GM19351 (cell line): ENCODE data around the gene TMEM263.
"Not testable (repeated sequence)": the region's sequence is repeated elsewhere in the genome, so short reads cannot be mapped to it uniquely, and the experiment has no call there.

ENCODE experiments used
- ATAC-seq: cut with Tn5 transposase; IDR thresholded peaks from one replicate; pipeline ENCODE4 v1.9.1; 2021; ENCODE audit warnings: mild to moderate bottlenecking, moderate library complexity; ENCODE audit not compliant: unreplicated experiment

Gene TMEM263

GRCh38 chr12:106984588-106985137, 29.0 kb downstream of the TMEM263 start:
- no peak for ATAC-seq

- ATAC-seq: no peak
These were observed 29.8 kb downstream of the TMEM263 start for GRCh38 chr12:106985479-106985878.

- no peak for ATAC-seq
These were observed 30.4 kb downstream of the TMEM263 start for GRCh38 chr12:106986135-106986534.

DNA sequence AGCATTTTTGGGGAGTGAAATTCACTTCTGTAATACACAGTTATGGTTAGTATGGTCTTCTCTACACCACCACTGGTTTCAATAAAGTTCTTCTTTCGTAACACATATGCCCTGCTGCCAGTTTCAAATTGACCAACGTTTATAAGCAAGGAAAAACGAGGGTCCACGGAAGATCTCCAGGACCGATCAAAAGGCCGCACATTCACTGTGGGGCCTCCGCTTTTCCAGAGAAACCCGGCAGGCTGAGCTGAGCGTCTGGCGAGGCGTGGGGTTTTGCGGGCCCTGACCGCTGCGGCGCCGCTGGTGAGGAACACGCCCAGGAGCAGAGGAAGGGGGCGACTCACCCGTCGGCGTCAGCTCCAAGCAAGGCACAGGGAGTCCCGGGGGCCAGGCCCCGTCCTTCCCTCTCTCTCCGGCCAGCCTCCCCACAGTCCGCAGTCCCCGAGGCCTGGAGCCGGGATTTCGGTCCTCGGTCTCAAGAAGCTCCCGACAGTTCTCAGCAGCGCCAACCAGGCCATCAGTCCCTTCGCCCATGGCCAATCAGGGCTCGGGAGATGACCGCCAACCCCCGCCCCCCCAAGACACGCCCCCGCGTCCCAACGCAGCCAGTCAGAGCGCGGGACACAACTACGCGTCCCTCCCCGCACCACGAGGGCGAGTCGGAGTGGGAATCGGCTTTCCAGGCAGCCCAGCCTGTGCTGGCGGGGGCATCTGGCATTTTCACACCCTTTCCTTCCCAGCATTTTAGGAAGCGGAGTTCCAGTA, 31.1 kb downstream of the TMEM263 start, which contains the start of gene MTERF2:
TSS of gene MTERF2 (minus strand) at position 522 of the 765 bp plus-strand sequence. CDS start 8,432 bp downstream, outside the sequence.
- peak; percentile 96 for ATAC-seq

DNA sequence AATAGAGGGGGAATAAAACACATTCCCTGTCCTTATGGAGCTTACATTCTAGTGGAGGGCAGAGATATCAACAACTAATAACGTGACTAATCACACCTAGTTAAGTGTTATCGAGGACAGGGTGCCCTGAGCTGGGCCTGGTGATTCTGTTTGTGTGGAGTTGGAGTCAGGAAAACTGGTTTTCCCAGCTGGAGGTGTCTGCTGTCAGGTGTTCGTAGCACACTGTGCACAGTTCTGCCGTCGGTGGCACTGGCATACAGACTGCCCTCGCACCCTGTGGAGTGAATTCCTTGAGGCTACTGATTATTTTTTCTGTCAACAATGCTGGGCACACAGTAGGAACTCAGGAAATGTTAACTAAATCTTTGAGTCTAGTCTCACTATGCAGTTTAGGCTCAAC, 32.1 kb downstream of the TMEM263 start:
- no peak for ATAC-seq

DNA sequence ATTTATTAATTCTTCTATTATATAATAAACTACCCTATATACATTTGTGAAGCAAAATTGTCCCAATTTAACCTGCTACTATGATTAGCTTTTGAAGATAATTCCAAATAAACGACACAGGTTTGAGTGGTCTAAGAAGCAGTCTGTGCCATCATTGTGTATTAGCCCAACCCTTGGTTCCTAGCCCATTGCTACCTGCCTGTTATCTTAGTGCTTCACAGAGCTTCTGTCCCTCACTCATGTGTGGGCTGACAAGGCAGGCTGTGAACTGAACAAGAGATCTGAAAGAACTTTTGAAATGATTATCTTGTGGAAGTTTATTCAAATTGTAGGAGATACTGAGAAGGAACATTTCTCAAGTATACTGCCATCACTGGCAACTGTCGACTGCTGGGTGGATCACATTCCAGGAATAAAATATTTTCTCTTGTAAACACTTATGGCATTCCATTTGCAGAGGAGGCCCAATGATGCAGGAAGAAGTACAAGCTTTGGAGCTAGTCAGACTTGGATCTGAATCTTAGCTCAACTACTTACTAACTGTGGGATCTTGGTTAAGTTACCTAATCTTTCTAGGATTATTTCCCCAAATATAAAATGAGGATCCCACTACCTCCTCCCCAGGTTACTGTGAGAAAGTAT, 39.0 kb downstream of the TMEM263 start:
- ATAC-seq: no peak

DNA sequence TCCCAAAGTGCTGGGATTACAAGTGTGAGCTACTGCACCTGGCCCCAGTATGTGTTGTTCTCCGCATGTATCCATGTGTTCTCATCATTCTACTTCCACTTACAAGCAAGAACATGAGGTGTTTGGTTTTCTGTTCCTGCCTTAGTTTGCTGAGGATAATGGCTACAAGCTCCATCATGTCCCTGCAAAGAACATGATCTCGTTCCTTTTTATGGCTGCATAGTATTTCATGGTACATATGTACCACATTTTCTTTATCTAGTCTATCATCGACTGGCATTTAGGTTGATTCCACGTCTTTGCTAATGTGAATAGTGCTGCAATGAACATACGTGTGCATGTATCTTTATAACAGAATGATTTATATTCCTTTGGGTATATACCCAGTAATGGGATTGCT, 40.4 kb downstream of the TMEM263 start:
- not testable (repeated sequence) for ATAC-seq

- no peak for ATAC-seq
These were observed 42.2 kb downstream of the TMEM263 start for GRCh38 chr12:106997916-106998315.

DNA sequence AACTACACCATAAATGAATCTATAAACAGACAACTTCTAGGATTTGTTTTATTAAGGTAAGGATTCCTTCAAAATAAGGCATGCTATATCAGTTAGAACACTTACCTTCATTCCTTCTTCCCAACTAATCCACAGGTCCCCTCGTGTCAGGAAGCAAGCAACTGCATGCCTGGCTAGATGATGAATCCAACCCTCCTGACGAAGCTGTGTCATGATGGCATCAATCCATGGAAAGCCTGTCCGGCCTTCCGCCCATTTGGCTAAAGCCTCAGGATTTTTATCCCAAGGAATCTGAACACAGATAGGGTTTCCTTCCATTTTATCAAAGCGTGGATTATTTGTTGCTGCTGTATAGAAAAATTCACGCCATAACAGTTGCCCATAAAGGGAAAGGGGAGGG, 43.7 kb downstream of the TMEM263 start:
- ATAC-seq: no peak

GRCh38 chr12:107002665-107003064, 47.0 kb downstream of the TMEM263 start:
- not testable (repeated sequence) for ATAC-seq

- no peak for ATAC-seq
These were observed 51.7 kb downstream of the TMEM263 start for GRCh38 chr12:107007411-107007810.

DNA sequence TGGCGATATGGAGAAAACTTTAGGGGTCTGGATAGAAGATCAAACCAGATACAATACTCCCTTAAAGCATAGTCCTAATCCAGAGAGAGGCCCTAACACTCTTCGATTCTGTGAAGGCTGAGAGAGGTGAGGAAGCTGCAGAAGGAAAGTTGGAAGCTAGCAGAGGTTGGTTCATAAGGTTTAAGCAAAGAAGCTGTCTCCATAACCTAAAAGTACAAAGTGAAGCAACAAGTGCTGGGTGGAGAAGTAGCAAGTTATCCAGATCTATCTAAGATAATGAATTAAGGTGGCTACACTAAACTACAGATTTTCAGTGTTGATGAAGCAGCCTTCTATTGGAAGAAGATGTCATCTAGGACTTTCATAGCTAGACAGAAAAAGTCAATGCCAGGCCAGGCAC, 55.8 kb downstream of the TMEM263 start:
- ATAC-seq: no peak

DNA sequence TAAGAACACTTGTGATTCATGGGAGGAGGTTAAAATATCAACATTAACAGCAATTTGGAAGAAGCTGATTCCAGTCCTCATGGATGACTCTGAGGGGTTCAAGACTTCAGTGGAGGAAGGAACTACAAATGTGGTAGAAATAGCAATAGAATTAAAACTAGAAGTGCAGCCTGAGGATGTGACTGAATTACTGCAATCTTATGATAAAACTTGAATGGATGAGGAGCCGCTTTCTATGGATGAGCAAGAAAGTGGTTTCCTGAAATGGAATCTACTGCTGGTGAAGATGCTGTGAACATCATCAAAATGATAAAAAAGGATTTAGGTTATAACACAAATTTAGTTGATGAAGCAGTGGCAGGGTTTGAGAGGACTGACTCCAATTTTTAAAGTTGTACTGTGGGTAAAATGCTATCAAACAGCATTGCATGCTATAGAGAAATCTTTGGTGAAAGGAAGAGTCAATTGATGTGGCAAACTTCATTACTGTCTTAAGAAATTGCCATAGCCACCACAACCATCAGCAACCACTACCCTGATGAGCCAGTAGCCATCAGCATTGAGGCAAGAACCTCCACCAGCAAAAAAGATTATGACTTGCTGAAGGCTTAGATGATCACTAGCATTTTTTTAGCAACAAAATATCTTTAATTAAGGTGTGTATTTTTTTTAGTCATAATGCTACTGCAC, 57.2 kb downstream of the TMEM263 start:
- ATAC-seq: no peak

- ATAC-seq: no peak
These were observed 58.3 kb downstream of the TMEM263 start for GRCh38 chr12:107014055-107014454.

DNA sequence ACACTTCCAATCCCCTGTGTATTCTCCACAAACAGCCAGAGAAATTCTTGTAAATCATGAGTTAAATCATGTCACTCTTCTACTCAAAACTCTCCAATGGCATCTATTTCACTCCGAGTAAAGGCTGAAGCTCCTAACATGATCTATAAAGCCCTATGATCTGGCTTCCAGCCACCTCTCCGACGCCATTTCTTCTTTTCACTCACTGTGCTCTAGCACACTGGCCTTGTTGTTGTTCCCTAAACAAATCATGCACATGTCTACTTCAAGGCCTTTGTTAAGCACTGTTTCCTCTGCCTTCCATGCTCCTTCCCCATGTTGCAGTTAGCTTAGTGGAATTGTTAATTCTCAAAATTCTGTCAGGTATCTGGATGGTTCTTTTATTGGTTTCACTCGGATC, 61.3 kb downstream of the TMEM263 start:
- ATAC-seq: no peak

DNA sequence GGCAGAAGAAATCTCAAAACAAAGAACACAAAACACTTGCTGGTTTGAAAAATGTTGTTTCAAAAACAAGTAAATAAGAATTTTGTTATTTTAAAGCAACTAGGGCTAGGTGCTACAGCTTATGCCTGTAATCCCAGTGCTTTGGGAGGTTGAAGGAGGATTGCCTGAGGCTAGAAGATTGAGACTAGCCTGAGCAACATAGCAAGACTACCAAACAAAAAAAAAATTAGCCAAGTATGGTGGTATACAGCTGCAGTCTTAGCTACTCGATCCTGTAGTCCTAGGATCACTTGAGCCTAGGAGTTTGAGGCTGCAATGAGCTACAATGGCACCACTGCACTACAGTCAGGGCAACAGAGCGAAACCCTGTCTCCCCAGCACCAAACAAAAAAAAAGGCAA, 63.8 kb downstream of the TMEM263 start:
- ATAC-seq: no peak
